Stimulated activated CD4-positive, alpha-beta T cell treated with anti-CD3 and anti-CD28 coated beads, Interleukin-15, amount 100 ng/mL, for 1 hour (primary cell): ENCODE results near the gene ZSCAN5A.
"Not testable (repeated sequence)": the region's sequence is repeated elsewhere in the genome, so short reads cannot be mapped to it uniquely, and the experiment has no call there.

Source experiments
- DNase-seq, 2 donors: peaks; one replicate each; pipeline ENCODE4 v3.0.0-alpha.2; 2020; ENCODE audit warnings: low read depth in 1 of 2, low spot score in 1 of 2

Gene ZSCAN5A

GRCh38 chr19:56273563-56274117 lies 41.0 kb downstream of the ZSCAN5A start:
- DNase-seq: no peak

GRCh38 chr19:56272161-56272798 lies 42.4 kb downstream of the ZSCAN5A start, which contains the start of gene EDDM13:
EDDM13 (plus strand) TSS chr19:56272748; CDS start chr19:56272835, 87 bp downstream.
- no peak for DNase-seq

GRCh38 chr19:56271151-56271550 lies 43.5 kb downstream of the ZSCAN5A start:
- no peak for DNase-seq

- DNase-seq: no peak
Measured at GRCh38 chr19:56270676-56271075, 44.0 kb downstream of the ZSCAN5A start.

DNA sequence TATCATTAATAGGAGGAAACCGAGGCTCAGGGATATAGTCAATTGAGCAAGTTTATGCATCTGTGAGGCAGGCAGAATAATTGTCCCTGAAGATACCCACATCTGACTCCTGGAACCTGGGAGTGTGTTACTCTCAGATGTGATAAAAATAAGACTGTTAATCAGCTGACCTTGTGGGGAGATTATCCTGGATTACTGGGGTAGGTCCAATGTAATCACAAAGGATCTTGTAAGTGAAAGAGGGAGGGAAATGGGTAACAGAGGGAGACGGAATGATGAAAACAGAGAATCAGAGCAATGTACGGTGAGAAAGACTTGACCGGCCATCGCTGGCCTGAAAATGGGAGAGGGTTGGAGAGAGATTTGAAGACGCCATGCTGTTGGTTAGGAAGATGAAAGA lies 45.3 kb downstream of the ZSCAN5A start:
- DNase-seq: no peak

DNA sequence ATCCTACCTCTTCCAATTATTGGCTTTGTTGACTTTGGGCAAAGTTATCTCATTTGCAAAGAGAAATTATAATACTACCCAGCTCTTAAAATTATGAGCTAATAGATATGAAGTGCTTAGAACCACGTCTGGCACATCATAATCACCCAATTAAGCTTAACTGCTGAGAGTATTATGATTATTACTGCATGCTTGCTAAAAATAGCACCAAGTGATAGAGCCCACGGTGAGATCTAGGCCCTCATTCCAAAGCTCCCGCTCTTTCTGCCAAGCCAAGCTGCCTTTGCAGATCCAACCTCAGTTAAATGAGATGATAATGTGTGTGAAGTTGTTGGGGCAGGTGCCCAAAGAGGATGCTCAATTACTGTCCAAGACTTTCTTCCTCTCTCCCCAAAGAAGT lies 48.6 kb downstream of the ZSCAN5A start:
- DNase-seq: no peak

DNA sequence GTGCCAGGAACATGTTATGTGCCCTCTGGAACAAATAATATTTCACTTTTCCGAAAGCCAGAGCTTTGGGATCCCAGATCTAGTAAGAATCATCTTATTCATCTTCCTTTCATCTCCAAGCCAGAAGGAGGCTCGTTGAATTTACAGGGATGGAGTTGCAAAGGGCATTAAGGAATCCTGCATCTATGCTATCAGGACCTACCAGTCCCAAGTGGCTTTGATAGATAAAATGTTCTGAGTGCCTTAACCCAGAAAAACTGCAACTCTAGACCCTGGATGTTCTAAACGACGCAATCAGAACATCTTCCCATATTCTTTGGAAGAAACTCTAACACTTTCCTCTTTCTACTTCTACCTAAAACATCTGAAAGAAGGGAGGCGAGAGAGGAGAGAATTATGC lies 51.3 kb downstream of the ZSCAN5A start:
- DNase-seq: no peak

GRCh38 chr19:56261932-56262331 lies 52.7 kb downstream of the ZSCAN5A start:
- DNase-seq: not testable (repeated sequence)

- DNase-seq: no peak
Measured at GRCh38 chr19:56261145-56261544, 53.5 kb downstream of the ZSCAN5A start.

GRCh38 chr19:56258272-56258671 lies 56.4 kb downstream of the ZSCAN5A start:
- no peak for DNase-seq

DNA sequence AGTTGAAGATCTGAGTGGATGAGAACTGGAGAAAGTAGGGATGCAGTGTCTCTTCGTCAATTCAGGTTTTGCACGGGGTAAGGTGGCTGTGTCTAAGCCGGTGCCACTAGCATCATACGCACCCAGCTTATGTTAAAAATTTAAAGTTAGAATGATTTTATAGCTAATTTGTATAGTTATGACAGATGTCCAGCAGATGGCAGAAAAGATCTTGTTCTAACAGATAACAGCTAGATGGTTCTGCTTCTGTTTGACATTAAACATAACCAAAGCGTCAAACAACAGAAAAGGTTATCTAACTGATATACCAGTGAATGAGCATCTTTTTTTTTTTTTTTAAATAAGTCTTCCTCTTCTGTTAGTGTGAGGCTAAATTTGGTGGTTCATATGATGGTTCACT lies 60.9 kb downstream of the ZSCAN5A start:
- DNase-seq: no peak

GRCh38 chr19:56252699-56253422 lies 61.8 kb downstream of the ZSCAN5A start:
- DNase-seq: peak; percentile 9 to 64

- not testable (repeated sequence) for DNase-seq
Measured at GRCh38 chr19:56248736-56249338, 65.8 kb downstream of the ZSCAN5A start.

DNA sequence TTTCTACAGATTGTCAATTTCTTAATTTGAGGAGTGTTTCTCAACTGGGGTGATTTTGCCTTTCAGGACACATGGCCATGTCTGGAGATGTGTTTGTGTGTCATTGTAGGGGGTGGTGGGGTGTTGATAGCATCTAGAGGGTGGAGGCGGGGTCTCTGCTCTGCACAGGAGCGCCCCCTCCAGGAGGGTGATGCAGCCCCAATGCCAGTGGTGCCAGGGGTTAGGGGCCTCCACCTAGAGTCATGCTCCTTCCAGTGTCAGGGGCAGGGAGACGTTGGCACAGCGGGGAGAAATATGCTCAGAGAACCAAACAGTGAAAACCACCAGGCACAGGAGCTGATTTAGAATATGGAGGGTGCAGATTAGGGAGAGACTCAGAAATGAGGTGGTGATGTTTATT lies 68.9 kb downstream of the ZSCAN5A start:
- DNase-seq: not testable (repeated sequence)

- no peak for DNase-seq
Measured at GRCh38 chr19:56245121-56245740, 69.4 kb downstream of the ZSCAN5A start.

DNA sequence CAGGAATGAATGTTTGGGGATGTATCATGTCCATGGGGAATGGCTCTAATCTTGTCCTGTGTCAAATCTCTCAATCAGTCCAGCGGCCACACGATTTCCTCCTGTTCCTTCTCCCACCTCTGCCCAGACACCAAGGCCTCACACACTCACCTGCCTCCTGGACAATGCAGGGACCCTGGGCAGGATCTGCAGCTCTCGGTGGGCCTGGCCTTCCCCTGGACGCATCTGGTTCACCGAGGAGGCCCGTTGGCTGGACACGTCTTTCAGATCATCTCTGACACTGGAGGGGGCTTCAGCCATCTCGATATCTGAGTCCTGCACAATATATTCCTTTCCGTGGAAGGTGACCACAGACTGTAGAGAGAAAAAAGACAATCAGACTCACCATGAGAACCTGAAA lies 91.2 kb downstream of the ZSCAN5A start:
- no peak for DNase-seq

- no peak for DNase-seq
Measured at GRCh38 chr19:56222901-56223300, 91.7 kb downstream of the ZSCAN5A start.

DNA sequence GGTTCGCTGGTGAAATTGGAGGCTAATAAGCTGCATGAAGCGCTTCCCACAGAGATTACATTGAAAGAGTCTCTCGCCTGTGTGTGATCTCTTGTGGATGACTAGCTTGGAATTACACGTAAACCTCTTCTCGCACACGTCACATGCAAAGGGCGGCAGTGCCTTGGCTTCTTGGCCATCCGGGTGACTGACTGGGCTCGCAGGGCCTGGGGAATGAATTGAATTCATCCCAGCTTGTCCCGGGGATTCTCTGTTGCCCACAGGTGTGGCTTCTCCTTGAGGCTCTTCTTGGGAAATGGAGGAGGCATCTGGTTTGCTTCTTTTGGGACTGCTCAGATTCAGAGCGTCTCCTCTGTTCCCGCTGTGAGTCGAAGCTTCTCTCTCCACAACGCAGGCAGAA lies 92.8 kb downstream of the ZSCAN5A start:
- DNase-seq: no peak

- DNase-seq: not testable (repeated sequence)
Measured at GRCh38 chr19:56221442-56221841, 93.2 kb downstream of the ZSCAN5A start.

DNA sequence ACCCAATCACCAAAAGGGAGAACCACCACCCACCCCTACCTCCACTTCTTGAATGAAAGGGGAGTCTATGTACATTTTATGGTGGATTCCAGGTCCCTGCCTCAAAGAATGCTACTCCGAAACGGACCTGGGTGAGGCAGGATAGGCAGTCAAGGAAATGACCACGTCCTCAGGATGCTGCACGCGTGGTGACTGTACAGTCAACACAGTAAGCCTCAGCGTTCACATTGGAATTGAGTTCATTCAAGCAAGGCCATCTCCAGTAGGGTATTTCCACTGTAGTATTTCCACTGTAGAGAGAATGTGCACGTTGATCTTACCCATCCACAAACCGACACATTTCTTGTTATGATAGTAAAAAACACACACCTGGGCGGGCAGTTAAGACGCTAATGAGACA lies 95.7 kb downstream of the ZSCAN5A start:
- no peak for DNase-seq
